Measurements from ENCODE around the gene CAMK1D.

DNA sequence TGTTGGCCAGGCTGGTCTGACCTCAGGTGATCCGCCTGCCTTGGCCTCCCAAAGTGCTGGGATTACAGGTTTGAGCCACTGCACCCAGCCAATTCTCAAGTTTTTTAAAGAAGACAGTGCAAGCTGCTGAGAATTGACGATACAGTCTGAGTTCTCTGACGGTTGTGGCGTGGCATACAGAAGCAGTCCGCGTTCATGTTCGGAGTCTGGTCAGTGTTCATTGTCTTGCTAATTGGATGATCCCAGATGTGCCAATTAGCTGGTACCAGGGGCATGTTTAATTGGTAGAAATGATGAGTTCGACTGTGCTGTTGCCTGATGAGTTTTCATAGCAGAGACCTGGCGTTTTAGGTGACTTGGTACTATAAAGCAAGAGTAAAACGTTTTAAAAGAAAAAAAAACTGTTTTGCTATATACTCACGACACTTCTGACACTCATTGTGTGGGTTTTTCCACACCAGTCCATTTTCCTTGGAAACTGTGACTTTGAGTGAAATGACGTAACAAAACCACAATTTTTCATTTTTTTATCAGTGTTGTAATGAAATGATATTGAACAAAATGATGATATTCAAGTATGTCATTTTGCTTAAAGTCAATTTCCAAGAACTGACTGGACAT lies 32.3 kb downstream of the CAMK1D start:
- TF ChIP-seq, protein P1, sequence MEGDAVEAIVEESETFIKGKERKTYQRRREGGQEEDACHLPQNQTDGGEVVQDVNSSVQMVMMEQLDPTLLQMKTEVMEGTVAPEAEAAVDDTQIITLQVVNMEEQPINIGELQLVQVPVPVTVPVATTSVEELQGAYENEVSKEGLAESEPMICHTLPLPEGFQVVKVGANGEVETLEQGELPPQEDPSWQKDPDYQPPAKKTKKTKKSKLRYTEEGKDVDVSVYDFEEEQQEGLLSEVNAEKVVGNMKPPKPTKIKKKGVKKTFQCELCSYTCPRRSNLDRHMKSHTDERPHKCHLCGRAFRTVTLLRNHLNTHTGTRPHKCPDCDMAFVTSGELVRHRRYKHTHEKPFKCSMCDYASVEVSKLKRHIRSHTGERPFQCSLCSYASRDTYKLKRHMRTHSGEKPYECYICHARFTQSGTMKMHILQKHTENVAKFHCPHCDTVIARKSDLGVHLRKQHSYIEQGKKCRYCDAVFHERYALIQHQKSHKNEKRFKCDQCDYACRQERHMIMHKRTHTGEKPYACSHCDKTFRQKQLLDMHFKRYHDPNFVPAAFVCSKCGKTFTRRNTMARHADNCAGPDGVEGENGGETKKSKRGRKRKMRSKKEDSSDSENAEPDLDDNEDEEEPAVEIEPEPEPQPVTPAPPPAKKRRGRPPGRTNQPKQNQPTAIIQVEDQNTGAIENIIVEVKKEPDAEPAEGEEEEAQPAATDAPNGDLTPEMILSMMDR (IDR thresholded peaks at IDR 0.05) = no peak
- TF ChIP-seq POLR2A (IDR thresholded peaks at IDR 0.05) = no peak
